Lower leg skin (tissue), 4 donors: ENCODE data around the gene SLC22A1. TPM values are rescaled to one million over a fixed set of nuclear protein-coding genes. Genes with fewer than 3 reads are reported as not detected.

ENCODE experiments used
- DNase-seq, 2 donors: peaks; one replicate each; pipeline ENCODE4 v3.0.0-alpha.2; 2019; ENCODE audit warnings: low spot score in 2 of 2
- H3K4me3 ChIP-seq: fragments of 200-600 bp; sonication (generic); 2 replicates; pipeline ENCODE4 v1.5.1; 2017; ENCODE audit warnings: mild to moderate bottlenecking, low read depth; ENCODE audit not compliant: poor library complexity, severe bottlenecking
- POLR2A ChIP-seq, 2 donors: fragments of 450-650 bp; IDR thresholded peaks; one replicate each; pipeline ENCODE4 v1.6.1; 2016 to 2017; ENCODE audit warnings: antibody characterized with exemption in 2 of 2, mild to moderate bottlenecking in 1 of 2, moderate library complexity in 1 of 2
- WGBS, 2 donors: methylation state at CpG; one replicate each; pipeline ENCODE4 v1.1.5; 2018; 5-methylcytosine and 5-hydroxymethylcytosine counted together
- intact Hi-C: fragments of 100-400 bp; cut with DNase I; formaldehyde crosslinking; loops from one replicate; pipeline ENCODE4 v1.15.0; 2023; ENCODE audit warnings: low total_unique reads
- total RNA-seq, 4 donors: library from RNA; depleted of rRNA; stranded (reverse); fragments of >200 nt; gene quantifications; one replicate each; pipeline ENCODE4 v1.1.0, GENCODE V29; 2016
- TF ChIP-seq, protein P1 (sequence below), 3 donors: fragments of 450-650 bp; IDR thresholded peaks; one replicate each; pipeline ENCODE4 v1.5.1; 2016; ENCODE audit warnings: antibody characterized with exemption in 3 of 3, mild to moderate bottlenecking in 3 of 3, moderate library complexity in 2 of 3

Gene SLC22A1
- total RNA-seq, 4 donors from 2014 or later: 0.65 to 1.4 (median 0.80) TPM; not detected in 1

DNA sequence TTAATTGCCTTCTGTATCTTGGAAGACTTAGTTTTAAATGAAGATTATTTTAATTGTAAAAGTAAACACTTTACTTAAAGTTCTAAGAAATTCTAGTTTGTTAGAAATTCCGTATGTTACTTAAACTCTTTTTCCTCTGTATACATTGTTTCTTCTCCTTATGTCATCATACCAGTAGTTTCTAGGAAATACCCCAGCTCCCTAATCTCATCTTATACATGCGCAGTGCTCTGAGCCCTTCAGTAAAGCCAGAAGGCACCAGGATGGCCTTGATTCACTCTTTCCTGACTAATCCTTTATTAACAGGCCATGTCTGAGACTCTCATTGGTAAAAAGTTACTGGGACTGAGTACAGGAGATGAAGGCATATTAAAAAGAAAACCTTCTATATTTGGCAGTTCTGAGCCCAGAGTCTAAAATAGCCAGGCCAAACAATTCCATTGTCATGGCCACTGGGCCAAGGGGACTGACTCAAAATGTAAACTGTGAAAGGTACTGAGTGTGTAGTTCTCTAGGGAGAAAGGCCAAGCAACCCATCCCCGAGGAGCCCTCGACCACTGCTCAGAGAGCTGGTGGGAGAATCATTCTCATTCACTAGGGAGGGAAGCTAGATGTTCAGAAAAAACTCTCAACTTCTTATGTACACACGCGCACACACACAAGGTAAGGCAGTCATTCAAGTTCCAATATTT is 25.0 kb downstream of the SLC22A1 start:
- intact Hi-C loops: loop anchor here (10.0 kb wide), 1 partner anchor 218 kb away; no protein-coding TSS in a partner anchor
- WGBS, 2 donors: 93 to 96% methylated on average over 6 of the region's 6 CpGs
- DNase-seq: no peak
- no peak overlapping the region for H3K4me3 ChIP-seq
- no peak for TF ChIP-seq POLR2A (IDR thresholded peaks at IDR 0.05)

DNA sequence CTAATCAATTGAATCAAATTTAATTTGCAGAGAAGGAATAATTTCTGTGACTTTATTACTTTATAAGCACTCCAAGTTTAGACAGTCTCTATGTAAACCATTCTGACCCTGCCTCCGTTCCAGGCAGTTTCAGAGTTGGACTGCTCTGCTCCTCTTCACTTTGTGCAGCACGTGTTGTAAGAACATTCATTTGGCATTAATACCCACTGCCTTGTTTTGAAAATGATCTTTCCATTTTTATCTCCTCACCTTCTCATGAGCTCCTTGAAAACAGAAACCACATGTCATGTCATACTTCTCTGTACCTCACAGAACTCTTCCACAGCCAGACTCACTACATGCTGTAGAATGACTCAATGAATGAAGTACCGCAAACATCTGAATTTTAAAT is 25.5 kb downstream of the SLC22A1 start:
- 87 to 90% methylated on average over 3 of the region's 3 CpGs for WGBS, 2 donors
- H3K4me3 ChIP-seq: no peak overlapping the region
- DNase-seq: no peak
- intact Hi-C loops: loop anchor here (10.0 kb wide), 1 partner anchor 218 kb away; no protein-coding TSS in a partner anchor
- TF ChIP-seq, protein P1, sequence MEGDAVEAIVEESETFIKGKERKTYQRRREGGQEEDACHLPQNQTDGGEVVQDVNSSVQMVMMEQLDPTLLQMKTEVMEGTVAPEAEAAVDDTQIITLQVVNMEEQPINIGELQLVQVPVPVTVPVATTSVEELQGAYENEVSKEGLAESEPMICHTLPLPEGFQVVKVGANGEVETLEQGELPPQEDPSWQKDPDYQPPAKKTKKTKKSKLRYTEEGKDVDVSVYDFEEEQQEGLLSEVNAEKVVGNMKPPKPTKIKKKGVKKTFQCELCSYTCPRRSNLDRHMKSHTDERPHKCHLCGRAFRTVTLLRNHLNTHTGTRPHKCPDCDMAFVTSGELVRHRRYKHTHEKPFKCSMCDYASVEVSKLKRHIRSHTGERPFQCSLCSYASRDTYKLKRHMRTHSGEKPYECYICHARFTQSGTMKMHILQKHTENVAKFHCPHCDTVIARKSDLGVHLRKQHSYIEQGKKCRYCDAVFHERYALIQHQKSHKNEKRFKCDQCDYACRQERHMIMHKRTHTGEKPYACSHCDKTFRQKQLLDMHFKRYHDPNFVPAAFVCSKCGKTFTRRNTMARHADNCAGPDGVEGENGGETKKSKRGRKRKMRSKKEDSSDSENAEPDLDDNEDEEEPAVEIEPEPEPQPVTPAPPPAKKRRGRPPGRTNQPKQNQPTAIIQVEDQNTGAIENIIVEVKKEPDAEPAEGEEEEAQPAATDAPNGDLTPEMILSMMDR (IDR thresholded peaks at IDR 0.05): no peak
- no peak for TF ChIP-seq POLR2A (IDR thresholded peaks at IDR 0.05)

DNA sequence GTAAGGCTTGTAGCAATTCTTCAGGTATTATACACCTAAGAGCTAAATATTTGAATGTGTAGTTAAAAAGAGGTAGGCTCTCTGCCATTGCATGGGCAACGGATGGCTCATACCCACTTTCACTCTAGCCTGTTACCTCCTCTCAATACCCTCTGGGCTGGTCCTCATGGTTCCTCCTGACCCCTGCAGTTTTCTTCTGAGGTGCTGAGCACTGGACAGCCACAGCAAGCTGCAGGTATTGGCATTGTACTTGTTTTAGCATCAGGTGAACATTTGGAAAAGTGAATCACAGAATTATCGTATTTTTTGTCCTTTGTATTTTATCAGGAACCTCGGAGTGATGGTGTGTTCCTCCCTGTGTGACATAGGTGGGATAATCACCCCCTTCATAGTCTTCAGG is 32.9 kb downstream of the SLC22A1 start:
- 93 to 99% methylated on average over 3 of the region's 3 CpGs for WGBS, 2 donors
- intact Hi-C loops: no loop called here

DNA sequence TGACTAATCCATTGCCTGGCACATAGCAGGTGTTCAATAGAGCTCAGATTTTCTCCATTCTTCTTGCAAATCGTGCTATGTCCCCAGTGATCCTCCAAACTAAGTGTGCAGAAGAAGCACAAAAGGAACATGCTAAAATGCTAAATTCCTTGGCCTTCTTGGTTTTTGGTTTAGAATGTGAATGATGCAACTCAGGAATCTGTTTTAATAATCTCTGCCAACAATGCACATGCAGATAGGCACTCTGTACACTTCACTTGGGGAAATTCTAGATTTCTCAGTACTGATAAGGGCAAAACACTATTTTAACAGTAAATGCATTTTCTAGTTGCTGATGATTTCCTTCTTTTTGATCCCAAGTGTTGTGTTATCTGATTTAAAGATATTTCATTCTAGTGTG is 35.2 kb downstream of the SLC22A1 start:
- 80 to 83% methylated on average over 1 of the region's 1 CpG for WGBS, 2 donors
- intact Hi-C loops: no loop called here
- no peak for DNase-seq
- TF ChIP-seq, protein P1 (IDR thresholded peaks at IDR 0.05): no peak
- no peak for TF ChIP-seq POLR2A (IDR thresholded peaks at IDR 0.05)
- no peak overlapping the region for H3K4me3 ChIP-seq

More for the DNA sequence above, 32.9 kb downstream of the SLC22A1 start:
- no peak overlapping the region for H3K4me3 ChIP-seq
- TF ChIP-seq, protein P1 (IDR thresholded peaks at IDR 0.05): no peak
- TF ChIP-seq POLR2A (IDR thresholded peaks at IDR 0.05): no peak
- no peak for DNase-seq

DNA sequence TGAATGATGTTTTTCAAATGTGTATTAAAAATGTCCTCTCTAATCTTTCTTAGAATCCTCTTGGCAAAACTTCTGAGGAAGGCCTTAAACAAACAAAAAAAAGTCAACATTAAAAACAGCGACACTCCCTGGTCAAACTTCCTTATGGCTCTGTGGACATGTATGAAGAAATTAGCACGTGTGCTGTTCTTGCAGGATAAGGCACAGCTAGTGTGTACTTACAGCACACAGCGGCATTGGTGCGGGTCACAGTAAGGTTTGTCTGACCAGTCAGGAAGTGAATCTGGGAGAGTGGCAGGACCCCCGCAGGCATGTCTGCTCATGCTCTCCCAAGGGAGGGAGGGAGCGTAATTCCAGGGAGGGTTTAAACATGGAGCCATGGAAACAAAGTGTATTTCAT is 38.8 kb downstream of the SLC22A1 start:
- H3K4me3 ChIP-seq: no peak overlapping the region
- TF ChIP-seq POLR2A (IDR thresholded peaks at IDR 0.05): no peak
- TF ChIP-seq, protein P1 (IDR thresholded peaks at IDR 0.05): no peak
- WGBS, 2 donors: 65 to 68% methylated on average over 6 of the region's 6 CpGs
- intact Hi-C loops: no loop called here
- DNase-seq: no peak

DNA sequence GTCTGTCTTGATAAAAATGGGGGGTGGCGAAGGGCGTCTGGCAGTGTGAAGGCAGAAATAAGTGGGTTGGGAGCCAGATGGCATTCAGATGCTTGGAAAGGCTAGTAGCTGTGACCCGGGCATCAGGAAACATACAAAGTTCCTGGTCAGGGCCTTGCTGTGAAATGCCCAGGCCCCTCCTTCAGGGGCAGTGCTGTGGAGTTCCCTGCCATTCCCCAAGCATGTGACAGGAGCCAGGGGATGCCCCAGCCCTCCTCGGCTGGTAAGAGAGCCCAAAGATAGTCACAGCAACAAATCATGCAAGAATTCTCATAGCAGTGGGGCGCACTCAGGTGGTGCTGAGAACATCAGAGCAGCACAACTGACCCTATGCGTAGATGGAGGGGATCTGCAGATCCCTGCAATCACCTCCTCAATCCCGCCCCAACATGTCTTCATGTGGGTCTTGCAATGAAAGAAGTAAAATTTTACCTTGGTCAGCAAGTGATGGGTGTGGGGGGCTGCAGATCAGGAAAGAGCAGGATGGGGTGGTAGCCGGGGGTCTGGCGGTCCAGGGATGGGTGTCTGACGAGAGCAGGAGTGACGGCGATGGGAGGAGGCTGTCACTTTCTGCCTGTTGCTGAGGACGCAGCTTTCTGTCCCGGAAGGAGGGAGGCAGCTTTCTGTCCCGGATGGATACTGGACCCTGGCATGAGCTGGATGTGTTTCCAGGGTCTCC is 39.5 kb downstream of the SLC22A1 start:
- WGBS, 2 donors: 91 to 92% methylated on average over 15 of the region's 15 CpGs
- DNase-seq: no peak
- H3K4me3 ChIP-seq: no peak overlapping the region
- TF ChIP-seq POLR2A (IDR thresholded peaks at IDR 0.05): no peak
- TF ChIP-seq, protein P1 (IDR thresholded peaks at IDR 0.05): no peak
- intact Hi-C loops: no loop called here
